ENCODE results near the gene FTO.
"Not testable (repeated sequence)": the region's sequence is repeated elsewhere in the genome, so short reads cannot be mapped to it uniquely, and the experiment has no call there.

FTO gene

GRCh38 chr16:53703590-53704444 lies at the start of gene FTO, which contains the start of gene RPGRIP1L:
Gene FTO, plus strand, starts transcription at chr16:53704156.
Gene RPGRIP1L, minus strand, starts transcription at chr16:53703859. Its CDS starts 3,136 bp downstream, at chr16:53700723.
- peak; percentile 91 to 92 for DNase-seq (ENCODE audit: low read depth in 1 of 2, low spot score in 1 of 2)

GRCh38 chr16:53654946-53655345 lies 49.0 kb upstream of the FTO start:
- DNase-seq (ENCODE audit: low read depth in 1 of 2, low spot score in 1 of 2) = no peak

- DNase-seq (ENCODE audit: low read depth in 1 of 2, low spot score in 1 of 2) = no peak
These were observed 41.9 kb upstream of the FTO start for GRCh38 chr16:53662072-53662471.

- no peak for DNase-seq (ENCODE audit: low read depth in 1 of 2, low spot score in 1 of 2)
These were observed 39.1 kb upstream of the FTO start for GRCh38 chr16:53664724-53665345.

- DNase-seq (ENCODE audit: low read depth in 1 of 2, low spot score in 1 of 2) = no peak
These were observed 37.1 kb upstream of the FTO start for GRCh38 chr16:53666786-53667415.

GRCh38 chr16:53668869-53669268 lies 35.1 kb upstream of the FTO start:
- no peak for DNase-seq (ENCODE audit: low read depth in 1 of 2, low spot score in 1 of 2)

- no peak for DNase-seq (ENCODE audit: low read depth in 1 of 2, low spot score in 1 of 2)
These were observed 31.5 kb upstream of the FTO start for GRCh38 chr16:53672461-53672860.

- no peak for DNase-seq (ENCODE audit: low read depth in 1 of 2, low spot score in 1 of 2)
These were observed 30.8 kb upstream of the FTO start for GRCh38 chr16:53673189-53673588.

- DNase-seq (ENCODE audit: low read depth in 1 of 2, low spot score in 1 of 2) = no peak
These were observed 25.8 kb upstream of the FTO start for GRCh38 chr16:53678155-53678554.

- DNase-seq (ENCODE audit: low read depth in 1 of 2, low spot score in 1 of 2) = no peak
These were observed 25.1 kb upstream of the FTO start for GRCh38 chr16:53678756-53679343.

- no peak for DNase-seq (ENCODE audit: low read depth in 1 of 2, low spot score in 1 of 2)
These were observed 23.2 kb upstream of the FTO start for GRCh38 chr16:53680756-53681155.

GRCh38 chr16:53681354-53681753 lies 22.6 kb upstream of the FTO start:
- no peak for DNase-seq (ENCODE audit: low read depth in 1 of 2, low spot score in 1 of 2)

GRCh38 chr16:53685334-53685733 lies 18.6 kb upstream of the FTO start:
- not testable (repeated sequence) for DNase-seq (ENCODE audit: low read depth in 1 of 2, low spot score in 1 of 2)

GRCh38 chr16:53686710-53687109 lies 17.2 kb upstream of the FTO start:
- DNase-seq (ENCODE audit: low read depth in 1 of 2, low spot score in 1 of 2) = no peak

GRCh38 chr16:53689636-53690035 lies 14.3 kb upstream of the FTO start:
- no peak for DNase-seq (ENCODE audit: low read depth in 1 of 2, low spot score in 1 of 2)

- DNase-seq (ENCODE audit: low read depth in 1 of 2, low spot score in 1 of 2) = no peak
These were observed 13.2 kb upstream of the FTO start for GRCh38 chr16:53690771-53691170.

GRCh38 chr16:53692146-53692545 lies 11.8 kb upstream of the FTO start:
- DNase-seq (ENCODE audit: low read depth in 1 of 2, low spot score in 1 of 2) = no peak

- DNase-seq (ENCODE audit: low read depth in 1 of 2, low spot score in 1 of 2) = no peak
These were observed 10.6 kb upstream of the FTO start for GRCh38 chr16:53693320-53693719.

- DNase-seq (ENCODE audit: low read depth in 1 of 2, low spot score in 1 of 2) = no peak
These were observed 8.9 kb upstream of the FTO start for GRCh38 chr16:53695070-53695469.

- not testable (repeated sequence) for DNase-seq (ENCODE audit: low read depth in 1 of 2, low spot score in 1 of 2)
These were observed 5.7 kb upstream of the FTO start for GRCh38 chr16:53698271-53698670.

GRCh38 chr16:53704445-53704813 lies 473 bp downstream of the FTO start:
- no peak for DNase-seq (ENCODE audit: low read depth in 1 of 2, low spot score in 1 of 2)

- no peak for DNase-seq (ENCODE audit: low read depth in 1 of 2, low spot score in 1 of 2)
These were observed 3.7 kb downstream of the FTO start for GRCh38 chr16:53707671-53708070.
